ENCODE data around the gene SH2D2A.

Gene SH2D2A

GRCh38 chr1:156847591-156848460 lies 31.2 kb upstream of the SH2D2A start:
- DNase-seq, result no peak

GRCh38 chr1:156846643-156847042 lies 30.0 kb upstream of the SH2D2A start:
- DNase-seq, result no peak

- DNase-seq, result no peak
These were observed 29.4 kb upstream of the SH2D2A start for GRCh38 chr1:156845953-156846545.

GRCh38 chr1:156845055-156845952 lies 28.7 kb upstream of the SH2D2A start:
- DNase-seq, result no peak

- DNase-seq, result no peak
These were observed 28.0 kb upstream of the SH2D2A start for GRCh38 chr1:156844638-156845037.

GRCh38 chr1:156844102-156844501 lies 27.5 kb upstream of the SH2D2A start:
- no peak for DNase-seq

GRCh38 chr1:156842618-156843300 lies 26.1 kb upstream of the SH2D2A start:
- DNase-seq, result no peak

- no peak for DNase-seq
These were observed 24.7 kb upstream of the SH2D2A start for GRCh38 chr1:156841295-156841855.

- no peak for DNase-seq
These were observed 24.2 kb upstream of the SH2D2A start for GRCh38 chr1:156840898-156841279.

GRCh38 chr1:156840186-156840897 lies 23.7 kb upstream of the SH2D2A start:
- DNase-seq, result no peak

GRCh38 chr1:156839426-156840109 lies 22.9 kb upstream of the SH2D2A start:
- no peak for DNase-seq

GRCh38 chr1:156838972-156839371 lies 22.3 kb upstream of the SH2D2A start:
- DNase-seq, result no peak

GRCh38 chr1:156836892-156837291 lies 20.2 kb upstream of the SH2D2A start:
- DNase-seq, result no peak

- DNase-seq, result no peak
These were observed 19.5 kb upstream of the SH2D2A start for GRCh38 chr1:156836041-156836654.

- DNase-seq, result no peak
These were observed 17.7 kb upstream of the SH2D2A start for GRCh38 chr1:156834322-156834721.

- no peak for DNase-seq
These were observed 17.0 kb upstream of the SH2D2A start for GRCh38 chr1:156833603-156834002.

- no peak for DNase-seq
These were observed 15.8 kb upstream of the SH2D2A start for GRCh38 chr1:156832434-156832833.

- no peak for DNase-seq
These were observed 11.9 kb upstream of the SH2D2A start for GRCh38 chr1:156828400-156829124.

- DNase-seq, result no peak
These were observed 10.0 kb upstream of the SH2D2A start for GRCh38 chr1:156826630-156827029.

- DNase-seq, result no peak
These were observed 6.7 kb upstream of the SH2D2A start for GRCh38 chr1:156823210-156823790.

All from NCI-H1417 treated with DMSO at 0.1 percent for 48 hours (cell line).